ENCODE measurements around the gene BRD9. TPM values are rescaled to one million over a fixed set of nuclear protein-coding genes. Genes with fewer than 3 reads are reported as not detected.

BRD9 gene
- total and polyA plus RNA-seq, 9 of the 15 experiments (the other 6 are each of a cell fraction or from before 2014, with no cell fraction given): 2.4 to 68.7 (median 44.9) TPM

DNA sequence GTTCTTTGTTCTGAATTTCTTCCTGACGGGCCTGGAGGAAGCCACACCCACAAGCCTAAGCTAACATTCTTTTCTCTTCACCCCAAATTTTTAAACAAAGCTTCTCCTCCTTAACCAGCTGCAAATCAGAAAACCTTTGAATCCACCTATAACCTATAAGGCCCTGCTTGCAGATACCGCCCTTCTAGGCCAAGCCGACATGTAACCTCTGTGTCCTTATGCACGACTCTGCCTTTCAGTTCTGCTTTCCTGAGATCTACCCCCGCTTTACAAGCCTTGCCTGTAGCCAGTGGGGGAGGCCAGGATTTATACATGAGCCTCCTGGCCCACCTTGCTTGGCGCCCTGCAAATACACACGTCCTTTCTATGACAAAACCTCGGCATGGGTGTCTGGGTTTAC is 19.3 kb downstream of the BRD9 start (continued):
- TF ChIP-seq, protein P1, sequence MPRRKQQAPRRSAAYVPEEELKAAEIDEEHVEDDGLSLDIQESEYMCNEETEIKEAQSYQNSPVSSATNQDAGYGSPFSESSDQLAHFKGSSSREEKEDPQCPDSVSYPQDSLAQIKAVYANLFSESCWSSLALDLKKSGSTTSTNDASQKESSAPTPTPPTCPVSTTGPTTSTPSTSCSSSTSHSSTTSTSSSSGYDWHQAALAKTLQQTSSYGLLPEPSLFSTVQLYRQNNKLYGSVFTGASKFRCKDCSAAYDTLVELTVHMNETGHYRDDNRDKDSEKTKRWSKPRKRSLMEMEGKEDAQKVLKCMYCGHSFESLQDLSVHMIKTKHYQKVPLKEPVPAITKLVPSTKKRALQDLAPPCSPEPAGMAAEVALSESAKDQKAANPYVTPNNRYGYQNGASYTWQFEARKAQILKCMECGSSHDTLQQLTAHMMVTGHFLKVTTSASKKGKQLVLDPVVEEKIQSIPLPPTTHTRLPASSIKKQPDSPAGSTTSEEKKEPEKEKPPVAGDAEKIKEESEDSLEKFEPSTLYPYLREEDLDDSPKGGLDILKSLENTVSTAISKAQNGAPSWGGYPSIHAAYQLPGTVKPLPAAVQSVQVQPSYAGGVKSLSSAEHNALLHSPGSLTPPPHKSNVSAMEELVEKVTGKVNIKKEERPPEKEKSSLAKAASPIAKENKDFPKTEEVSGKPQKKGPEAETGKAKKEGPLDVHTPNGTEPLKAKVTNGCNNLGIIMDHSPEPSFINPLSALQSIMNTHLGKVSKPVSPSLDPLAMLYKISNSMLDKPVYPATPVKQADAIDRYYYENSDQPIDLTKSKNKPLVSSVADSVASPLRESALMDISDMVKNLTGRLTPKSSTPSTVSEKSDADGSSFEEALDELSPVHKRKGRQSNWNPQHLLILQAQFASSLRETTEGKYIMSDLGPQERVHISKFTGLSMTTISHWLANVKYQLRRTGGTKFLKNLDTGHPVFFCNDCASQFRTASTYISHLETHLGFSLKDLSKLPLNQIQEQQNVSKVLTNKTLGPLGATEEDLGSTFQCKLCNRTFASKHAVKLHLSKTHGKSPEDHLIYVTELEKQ (CRISPR knock-in tag; IDR thresholded peaks at IDR 0.05): no peak
- TF ChIP-seq XRCC5 (IDR thresholded peaks at IDR 0.05; ENCODE audit: low read depth, low read length) (no peak), HDAC3 (IDR thresholded peaks at IDR 0.05; ENCODE audit: borderline replicate concordance, partially characterized antibody) (no peak), ZNF12 (CRISPR knock-in tag; IDR thresholded peaks at IDR 0.05) (no peak), PBX2 (CRISPR knock-in tag; IDR thresholded peaks at IDR 0.05; ENCODE audit: low read depth) (no peak), PBX2 (tag; conservative IDR thresholded peaks at IDR 0.05; ENCODE audit: low read depth) (no peak), JUNB (CRISPR knock-in tag; conservative IDR thresholded peaks at IDR 0.05) (no peak), BACH1 (tag; IDR thresholded peaks at IDR 0.05) (no peak), KLF16 (IDR thresholded peaks at IDR 0.05) (no peak)
- TF ChIP-seq, protein P2, sequence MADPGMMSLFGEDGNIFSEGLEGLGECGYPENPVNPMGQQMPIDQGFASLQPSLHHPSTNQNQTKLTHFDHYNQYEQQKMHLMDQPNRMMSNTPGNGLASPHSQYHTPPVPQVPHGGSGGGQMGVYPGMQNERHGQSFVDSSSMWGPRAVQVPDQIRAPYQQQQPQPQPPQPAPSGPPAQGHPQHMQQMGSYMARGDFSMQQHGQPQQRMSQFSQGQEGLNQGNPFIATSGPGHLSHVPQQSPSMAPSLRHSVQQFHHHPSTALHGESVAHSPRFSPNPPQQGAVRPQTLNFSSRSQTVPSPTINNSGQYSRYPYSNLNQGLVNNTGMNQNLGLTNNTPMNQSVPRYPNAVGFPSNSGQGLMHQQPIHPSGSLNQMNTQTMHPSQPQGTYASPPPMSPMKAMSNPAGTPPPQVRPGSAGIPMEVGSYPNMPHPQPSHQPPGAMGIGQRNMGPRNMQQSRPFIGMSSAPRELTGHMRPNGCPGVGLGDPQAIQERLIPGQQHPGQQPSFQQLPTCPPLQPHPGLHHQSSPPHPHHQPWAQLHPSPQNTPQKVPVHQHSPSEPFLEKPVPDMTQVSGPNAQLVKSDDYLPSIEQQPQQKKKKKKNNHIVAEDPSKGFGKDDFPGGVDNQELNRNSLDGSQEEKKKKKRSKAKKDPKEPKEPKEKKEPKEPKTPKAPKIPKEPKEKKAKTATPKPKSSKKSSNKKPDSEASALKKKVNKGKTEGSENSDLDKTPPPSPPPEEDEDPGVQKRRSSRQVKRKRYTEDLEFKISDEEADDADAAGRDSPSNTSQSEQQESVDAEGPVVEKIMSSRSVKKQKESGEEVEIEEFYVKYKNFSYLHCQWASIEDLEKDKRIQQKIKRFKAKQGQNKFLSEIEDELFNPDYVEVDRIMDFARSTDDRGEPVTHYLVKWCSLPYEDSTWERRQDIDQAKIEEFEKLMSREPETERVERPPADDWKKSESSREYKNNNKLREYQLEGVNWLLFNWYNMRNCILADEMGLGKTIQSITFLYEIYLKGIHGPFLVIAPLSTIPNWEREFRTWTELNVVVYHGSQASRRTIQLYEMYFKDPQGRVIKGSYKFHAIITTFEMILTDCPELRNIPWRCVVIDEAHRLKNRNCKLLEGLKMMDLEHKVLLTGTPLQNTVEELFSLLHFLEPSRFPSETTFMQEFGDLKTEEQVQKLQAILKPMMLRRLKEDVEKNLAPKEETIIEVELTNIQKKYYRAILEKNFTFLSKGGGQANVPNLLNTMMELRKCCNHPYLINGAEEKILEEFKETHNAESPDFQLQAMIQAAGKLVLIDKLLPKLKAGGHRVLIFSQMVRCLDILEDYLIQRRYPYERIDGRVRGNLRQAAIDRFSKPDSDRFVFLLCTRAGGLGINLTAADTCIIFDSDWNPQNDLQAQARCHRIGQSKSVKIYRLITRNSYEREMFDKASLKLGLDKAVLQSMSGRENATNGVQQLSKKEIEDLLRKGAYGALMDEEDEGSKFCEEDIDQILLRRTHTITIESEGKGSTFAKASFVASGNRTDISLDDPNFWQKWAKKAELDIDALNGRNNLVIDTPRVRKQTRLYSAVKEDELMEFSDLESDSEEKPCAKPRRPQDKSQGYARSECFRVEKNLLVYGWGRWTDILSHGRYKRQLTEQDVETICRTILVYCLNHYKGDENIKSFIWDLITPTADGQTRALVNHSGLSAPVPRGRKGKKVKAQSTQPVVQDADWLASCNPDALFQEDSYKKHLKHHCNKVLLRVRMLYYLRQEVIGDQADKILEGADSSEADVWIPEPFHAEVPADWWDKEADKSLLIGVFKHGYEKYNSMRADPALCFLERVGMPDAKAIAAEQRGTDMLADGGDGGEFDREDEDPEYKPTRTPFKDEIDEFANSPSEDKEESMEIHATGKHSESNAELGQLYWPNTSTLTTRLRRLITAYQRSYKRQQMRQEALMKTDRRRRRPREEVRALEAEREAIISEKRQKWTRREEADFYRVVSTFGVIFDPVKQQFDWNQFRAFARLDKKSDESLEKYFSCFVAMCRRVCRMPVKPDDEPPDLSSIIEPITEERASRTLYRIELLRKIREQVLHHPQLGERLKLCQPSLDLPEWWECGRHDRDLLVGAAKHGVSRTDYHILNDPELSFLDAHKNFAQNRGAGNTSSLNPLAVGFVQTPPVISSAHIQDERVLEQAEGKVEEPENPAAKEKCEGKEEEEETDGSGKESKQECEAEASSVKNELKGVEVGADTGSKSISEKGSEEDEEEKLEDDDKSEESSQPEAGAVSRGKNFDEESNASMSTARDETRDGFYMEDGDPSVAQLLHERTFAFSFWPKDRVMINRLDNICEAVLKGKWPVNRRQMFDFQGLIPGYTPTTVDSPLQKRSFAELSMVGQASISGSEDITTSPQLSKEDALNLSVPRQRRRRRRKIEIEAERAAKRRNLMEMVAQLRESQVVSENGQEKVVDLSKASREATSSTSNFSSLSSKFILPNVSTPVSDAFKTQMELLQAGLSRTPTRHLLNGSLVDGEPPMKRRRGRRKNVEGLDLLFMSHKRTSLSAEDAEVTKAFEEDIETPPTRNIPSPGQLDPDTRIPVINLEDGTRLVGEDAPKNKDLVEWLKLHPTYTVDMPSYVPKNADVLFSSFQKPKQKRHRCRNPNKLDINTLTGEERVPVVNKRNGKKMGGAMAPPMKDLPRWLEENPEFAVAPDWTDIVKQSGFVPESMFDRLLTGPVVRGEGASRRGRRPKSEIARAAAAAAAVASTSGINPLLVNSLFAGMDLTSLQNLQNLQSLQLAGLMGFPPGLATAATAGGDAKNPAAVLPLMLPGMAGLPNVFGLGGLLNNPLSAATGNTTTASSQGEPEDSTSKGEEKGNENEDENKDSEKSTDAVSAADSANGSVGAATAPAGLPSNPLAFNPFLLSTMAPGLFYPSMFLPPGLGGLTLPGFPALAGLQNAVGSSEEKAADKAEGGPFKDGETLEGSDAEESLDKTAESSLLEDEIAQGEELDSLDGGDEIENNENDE (IDR thresholded peaks at IDR 0.05; ENCODE audit: low read depth, low read length): no peak

Measured in K562 (cell line).